Uterus (tissue), 2 donors: ENCODE results near the gene TMTC3.

Experiments
- CTCF ChIP-seq, 4 experiments: fragments of 200-600 bp in 2 of 4; fragments of 450-650 bp in 2 of 4; sonication (generic) in 2 of 4; IDR thresholded peaks; one replicate each; pipeline ENCODE4 v1.5.1; 2016 to 2019; ENCODE audit warnings: antibody characterized with exemption in 4 of 4, mild to moderate bottlenecking in 2 of 4, moderate library complexity in 1 of 4
- POLR2A ChIP-seq, 2 donors: fragments of 450-650 bp; IDR thresholded peaks; one replicate each; pipeline ENCODE4 v1.6.1; 2016; ENCODE audit warnings: antibody characterized with exemption in 2 of 2, mild to moderate bottlenecking in 1 of 2, moderate library complexity in 1 of 2

DNA sequence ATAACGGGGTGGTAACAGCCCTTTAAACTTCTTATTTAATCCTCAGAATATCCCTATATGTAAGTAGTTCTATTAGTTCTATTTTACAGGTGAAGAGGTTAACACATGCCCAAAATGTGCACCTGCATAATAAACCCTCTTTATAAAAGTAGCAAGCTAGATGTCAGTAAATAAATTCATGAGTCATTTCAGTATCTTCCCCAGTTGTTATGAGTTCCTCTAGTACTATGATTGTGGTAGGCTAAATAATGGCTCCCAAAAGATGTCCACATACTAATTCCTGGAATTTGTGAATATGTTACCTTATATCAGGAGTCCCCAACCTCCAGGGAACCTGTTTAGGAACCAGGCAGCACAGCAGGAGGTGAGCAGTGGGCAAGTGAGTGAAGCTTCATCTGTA lies 106.5 kb downstream of the TMTC3 start:
- no peak for TF ChIP-seq POLR2A (IDR thresholded peaks at IDR 0.05)
- no peak for TF ChIP-seq CTCF (IDR thresholded peaks at IDR 0.05)
